Measurements from ENCODE around the gene CSNK2A1.
"Not testable (repeated sequence)": the region's sequence is repeated elsewhere in the genome, so short reads cannot be mapped to it uniquely, and the experiment has no call there.

Gene CSNK2A1

GRCh38 chr20:460707-461106, 82.9 kb downstream of the CSNK2A1 start:
- DNase-seq = no peak
- H3K4me1 Mint-ChIP-seq = peaks cover 42% of the 10 kb centered on the region
- H3K4me3 Mint-ChIP-seq = peak overlapping the region; percentile 97
- H3K36me3 Mint-ChIP-seq (ENCODE audit: low read depth) = peaks cover 10% of the 10 kb centered on the region
- H3K27me3 Mint-ChIP-seq (ENCODE audit: low read depth, poor library complexity) = peaks cover 7% of the 10 kb centered on the region
- H3K27ac Mint-ChIP-seq = no peak overlapping the region
- no peak for TF ChIP-seq CTCF (IDR thresholded peaks at IDR 0.05)
- peaks cover 9% of the 10 kb centered on the region for H3K9me3 Mint-ChIP-seq

- H3K27me3 Mint-ChIP-seq (ENCODE audit: low read depth, poor library complexity) = peaks cover 7% of the 10 kb centered on the region
- peaks cover 42% of the 10 kb centered on the region for H3K4me1 Mint-ChIP-seq
- no peak overlapping the region for H3K27ac Mint-ChIP-seq
- peak overlapping the region; percentile 97 for H3K4me3 Mint-ChIP-seq
- DNase-seq = no peak
- TF ChIP-seq CTCF (IDR thresholded peaks at IDR 0.05) = no peak
- peaks cover 9% of the 10 kb centered on the region for H3K9me3 Mint-ChIP-seq
- H3K36me3 Mint-ChIP-seq (ENCODE audit: low read depth) = peaks cover 11% of the 10 kb centered on the region
Measured at GRCh38 chr20:460180-460579, 83.4 kb downstream of the CSNK2A1 start.

- H3K4me3 Mint-ChIP-seq = no peak overlapping the region
- H3K27ac Mint-ChIP-seq = peak overlapping the region; percentile 24
- DNase-seq = no peak
- H3K9me3 Mint-ChIP-seq = peaks cover 5% of the 10 kb centered on the region
- peaks cover 15% of the 10 kb centered on the region for H3K36me3 Mint-ChIP-seq (ENCODE audit: low read depth)
- no peak for TF ChIP-seq CTCF (IDR thresholded peaks at IDR 0.05)
- peaks cover 5% of the 10 kb centered on the region for H3K27me3 Mint-ChIP-seq (ENCODE audit: low read depth, poor library complexity)
- peaks cover 42% of the 10 kb centered on the region for H3K4me1 Mint-ChIP-seq
Measured at GRCh38 chr20:458776-459175, 84.8 kb downstream of the CSNK2A1 start.

- Mint-ChIP-seq H3K4me3 (no peak overlapping the region), H3K4me1 (peaks cover 19% of the 10 kb centered on the region), H3K27ac (no peak overlapping the region), H3K27me3 (ENCODE audit: low read depth, poor library complexity) (peaks cover 2% of the 10 kb centered on the region), H3K9me3 (no peaks in the 10 kb centered on the region), H3K36me3 (ENCODE audit: low read depth) (peaks cover 15% of the 10 kb centered on the region)
- DNase-seq = no peak
- TF ChIP-seq CTCF (IDR thresholded peaks at IDR 0.05) = no peak
Measured at GRCh38 chr20:454951-455350, 88.6 kb downstream of the CSNK2A1 start.

- peak overlapping the region; percentile 25 for H3K27ac Mint-ChIP-seq
- H3K36me3 Mint-ChIP-seq (ENCODE audit: low read depth) = peaks cover 25% of the 10 kb centered on the region
- H3K9me3 Mint-ChIP-seq; H3K4me3 Mint-ChIP-seq; H3K27me3 Mint-ChIP-seq (ENCODE audit: low read depth, poor library complexity); DNase-seq; H3K4me1 Mint-ChIP-seq: not testable (repeated sequence)
Measured at GRCh38 chr20:452021-452420, 91.6 kb downstream of the CSNK2A1 start.

GRCh38 chr20:445514-446336, 97.9 kb downstream of the CSNK2A1 start:
- Mint-ChIP-seq H3K27me3 (ENCODE audit: low read depth, poor library complexity) (no peaks in the 10 kb centered on the region), H3K27ac (peak overlapping the region; percentile 18), H3K4me1 (peaks cover 9% of the 10 kb centered on the region), H3K9me3 (no peaks in the 10 kb centered on the region), H3K4me3 (no peak overlapping the region), H3K36me3 (ENCODE audit: low read depth) (peaks cover 59% of the 10 kb centered on the region)
- no peak for TF ChIP-seq CTCF (IDR thresholded peaks at IDR 0.05)
- no peak for DNase-seq
